Heart left ventricle (tissue), 16 donors: ENCODE measurements around the gene PDGFC. TPM values are rescaled to one million over a fixed set of nuclear protein-coding genes. Genes with fewer than 3 reads are reported as not detected.
A peak's percentile ranks its signal among the peaks of the same experiment; 100 is the strongest.
"Not testable (repeated sequence)": the region's sequence is repeated elsewhere in the genome, so short reads cannot be mapped to it uniquely, and the experiment has no call there.

ENCODE experiments used
- ATAC-seq, 4 donors: fragments of 200-7000 bp; cut with Tn5 transposase; one replicate each; pipeline ENCODE4 v1.9.1; 2020 to 2022; ENCODE audit warnings: moderate library complexity in 4 of 4, mild to moderate bottlenecking in 3 of 4, moderate number of reproducible peaks in 1 of 4
- DNase-seq, 5 donors: peaks; one replicate each; pipeline ENCODE4 v3.0.0-alpha.2; 2020
- H3K27ac ChIP-seq, 12 donors: fragments of 200-600 bp; sonication (generic) in 4 of 12; one replicate each; pipeline versions ENCODE4 v1.5.0 to v1.8.0; 2016 to 2022; ENCODE audit warnings: mild to moderate bottlenecking in 2 of 12
- H3K27me3 ChIP-seq, 9 donors: fragments of 200-600 bp; sonication (generic) in 2 of 9; one replicate each; pipeline versions ENCODE4 v1.5.1 to v1.8.0; 2016 to 2022; ENCODE audit warnings: mild to moderate bottlenecking in 3 of 9
- H3K36me3 ChIP-seq, 9 donors: fragments of 200-600 bp; sonication (generic) in 2 of 9; one replicate each; pipeline versions ENCODE4 v1.5.0 to v1.8.0; 2018 to 2022; ENCODE audit warnings: mild to moderate bottlenecking in 2 of 9
- H3K4me1 ChIP-seq, 12 donors: fragments of 200-600 bp; sonication (generic) in 4 of 12; one replicate each; pipeline versions ENCODE4 v1.5.0 to v1.8.0; 2016 to 2022; ENCODE audit warnings: mild to moderate bottlenecking in 3 of 12
- H3K4me3 ChIP-seq, 12 donors: fragments of 200-600 bp; sonication (generic) in 4 of 12; one replicate each; pipeline versions ENCODE4 v1.5.0 to v1.8.0; 2017 to 2022; ENCODE audit warnings: mild to moderate bottlenecking in 9 of 12, moderate library complexity in 4 of 12
- H3K9me3 ChIP-seq, 12 donors: fragments of 200-600 bp; sonication (generic) in 4 of 12; one replicate each; pipeline versions ENCODE4 v1.5.0 to v1.8.0; 2016 to 2022; ENCODE audit warnings: mild to moderate bottlenecking in 1 of 12
- CTCF ChIP-seq, 12 donors: fragments of 200-600 bp; sonication (generic) in 4 of 12; IDR thresholded peaks; one replicate each; pipeline versions ENCODE4 v1.5.0 to v1.8.0; 2018 to 2022; ENCODE audit warnings: antibody characterized with exemption in 12 of 12, mild to moderate bottlenecking in 5 of 12
- POLR2A ChIP-seq, 2 donors: fragments of 450-650 bp; IDR thresholded peaks; one replicate each; pipeline ENCODE4 v1.6.1; 2017; ENCODE audit warnings: antibody characterized with exemption in 2 of 2, mild to moderate bottlenecking in 2 of 2, moderate library complexity in 2 of 2
- WGBS, 4 donors: extraction: QIAGEN DNeasy Blood & Tissue Kit in 2 of 4; methylation state at CpG; one replicate each; pipeline versions ENCODE4 v1.1.5 to v1.1.7; 2013 to 2018; 5-methylcytosine and 5-hydroxymethylcytosine counted together
- intact Hi-C, 10 donors: fragments of 100-400 bp; cut with DNase I; formaldehyde crosslinking; loops; one replicate each; pipeline versions ENCODE4 v1.11.1 to v1.14.2; 2022
- polyA plus RNA-seq, 2 donors: library from polyadenylated mRNA; stranded (reverse); fragments of 200-250 nt; gene quantifications; one replicate each; pipeline ENCODE4 v1.2.3, GENCODE V29; 2013
- total RNA-seq, 9 donors: library from RNA; depleted of rRNA in 2 of 9; stranded (reverse); fragments of >200 nt in 2 of 9; fragmentation: NEBNext Ultra II Directional in 3 of 9; extraction: Animal tissue kit (Norgen Biotek cat#: 25700) in 3 of 9; gene quantifications; one replicate each; pipeline versions ENCODE4 v1.1.0 to v1.2.4, GENCODE V29; 2016 to 2023
- donor health status: ischemic (EF 13 %, LVEDD 7.1; RV severe dilation, severe dysfunction).
- donor health status: healthy with polysubstance abuse.
- donor health status: DM: no; HTN: yes; CAD: no.
- donor health status: DM: no; HTN: no; CAD: no.
- donor health status: ischemic (EF 25% LVEDD 6.9; RV normal size, moderate dysfunction).
- donor health status: ischemic (EF 25% LVEDD 5.7; RV mildly dilated, moderate dysfunction).
- donor health status: healthy.
- donor health status: DM: yes; HTN: yes; CAD: no.
- donor health status: ischemic (EF 35%, LVEDD 5.7; RV mildly dilated, moderate dysfunction).
- donor health status: nonischemic (EF 11% LVEDD 7.7; RV severe dilation, severe dysfunction).
- donor health status: DM: yes; HTN: yes; CAD: no.
- donor health status: PGD.
- donor health status: ischemic (EF 29% LVEDD 5.4; RV normal size, mild dysfunction).
- donor health status: nonischemic (EF 23%, LVEDD 6.1; RV moderate dilation, normal function).

Gene PDGFC
- total and polyA plus RNA-seq, 11 donors = 2.5 to 29.6 (median 12.2) TPM

- WGBS, 4 donors = 75 to 86% (median 86%) methylated on average over 1 of the region's 1 CpG
- TF ChIP-seq POLR2A (IDR thresholded peaks at IDR 0.05) = no peak
- no peak for TF ChIP-seq CTCF (IDR thresholded peaks at IDR 0.05)
- DNase-seq = no peak
- H3K4me3 ChIP-seq = no peak overlapping the region
- no peak overlapping the region for H3K27ac ChIP-seq
- H3K4me1 ChIP-seq = peaks cover 0 to 9% (median 0%) of the 10 kb centered on the region in 12 donors
- no peaks in the 10 kb centered on the region for H3K27me3 ChIP-seq
- peaks cover 0 to 4% (median 0%) of the 10 kb centered on the region in 12 donors for H3K9me3 ChIP-seq
- no peaks in the 10 kb centered on the region for H3K36me3 ChIP-seq
- intact Hi-C loops = no loop called here
- no peak for ATAC-seq
Observed at GRCh38 chr4:156870131-156870530, 101.5 kb downstream of the PDGFC start.

GRCh38 chr4:156866088-156866487 lies 105.5 kb downstream of the PDGFC start:
- H3K4me3 ChIP-seq, H3K27me3 ChIP-seq, H3K9me3 ChIP-seq, ATAC-seq, H3K27ac ChIP-seq, H3K4me1 ChIP-seq, intact Hi-C loops, H3K36me3 ChIP-seq, DNase-seq: not testable (repeated sequence)
- 89 to 96% (median 94%) methylated on average over 2 of the region's 2 CpGs for WGBS, 4 donors

DNA sequence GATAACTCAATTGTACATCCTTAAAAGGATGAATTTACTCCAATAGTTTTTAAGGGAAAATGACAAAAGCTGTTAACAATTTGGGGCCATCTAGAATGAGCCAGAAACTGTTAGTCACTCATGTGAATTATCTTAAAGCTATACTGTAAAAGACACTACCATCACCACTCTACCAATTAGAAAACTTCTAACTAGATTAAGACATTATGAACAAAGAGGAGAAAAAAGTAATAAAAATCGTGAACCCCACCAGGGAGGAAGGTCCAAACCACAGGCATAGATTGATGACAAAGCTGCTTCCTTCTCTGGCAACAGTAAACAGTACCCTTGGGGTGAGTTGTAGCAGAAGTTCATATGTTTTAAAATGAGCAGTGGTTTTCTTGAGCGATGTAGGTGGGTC lies 106.1 kb downstream of the PDGFC start:
- 70 to 78% (median 74%) methylated on average over 2 of the region's 2 CpGs for WGBS, 4 donors
- TF ChIP-seq CTCF (IDR thresholded peaks at IDR 0.05) (no peak), POLR2A (IDR thresholded peaks at IDR 0.05) (no peak)

DNA sequence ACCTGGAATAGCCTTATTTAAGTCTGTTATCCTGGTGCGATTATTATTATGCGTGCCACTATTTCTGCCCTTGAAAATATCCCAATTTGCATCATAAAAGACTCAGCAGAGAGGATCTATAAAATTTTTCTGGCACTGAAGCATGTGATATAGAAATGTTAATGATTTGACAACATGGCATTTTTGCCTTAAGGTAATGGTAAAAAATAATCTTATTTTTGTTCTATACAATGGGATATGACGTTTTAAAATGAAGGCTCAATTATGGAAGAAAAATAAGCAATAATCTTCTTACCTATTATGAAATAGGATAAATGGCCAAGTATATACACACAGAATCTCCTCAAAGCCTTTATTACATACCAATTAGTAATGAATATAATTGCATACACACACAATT lies 113.5 kb downstream of the PDGFC start:
- TF ChIP-seq POLR2A (IDR thresholded peaks at IDR 0.05) = no peak
- no peak for TF ChIP-seq CTCF (IDR thresholded peaks at IDR 0.05)
- WGBS, 4 donors = 90 to 97% (median 94%) methylated on average over 3 of the region's 3 CpGs

More for the DNA sequence above, 106.1 kb downstream of the PDGFC start:
- Histone ChIP-seq H3K4me1 (peaks cover 0 to 3% (median 0%) of the 10 kb centered on the region in 12 donors), H3K27ac (no peak overlapping the region), H3K36me3 (no peaks in the 10 kb centered on the region), H3K4me3 (no peak overlapping the region), H3K27me3 (no peaks in the 10 kb centered on the region), H3K9me3 (peaks cover 0 to 4% (median 0%) of the 10 kb centered on the region in 12 donors)
- DNase-seq (no peak), ATAC-seq (no peak)
- intact Hi-C loops = no loop called here

GRCh38 chr4:156838761-156839160 lies 132.8 kb downstream of the PDGFC start:
- Histone ChIP-seq H3K9me3 (peaks cover 0 to 37% (median 24%) of the 10 kb centered on the region in 12 donors), H3K27ac (peak overlapping the region in 1 of 12 donors; percentile 67), H3K36me3 (no peaks in the 10 kb centered on the region), H3K4me1 (peaks cover 0 to 10% (median 0%) of the 10 kb centered on the region in 12 donors), H3K4me3 (no peak overlapping the region), H3K27me3 (no peaks in the 10 kb centered on the region)
- 81 to 91% (median 90%) methylated on average over 5 of the region's 5 CpGs for WGBS, 4 donors
- ATAC-seq (no peak), DNase-seq (no peak)
- intact Hi-C loops = no loop called here
- TF ChIP-seq POLR2A (IDR thresholded peaks at IDR 0.05) = no peak

More for the DNA sequence above, 113.5 kb downstream of the PDGFC start:
- DNase-seq (no peak), ATAC-seq (no peak)
- intact Hi-C loops = no loop called here
- no peak overlapping the region for H3K4me3 ChIP-seq
- no peaks in the 10 kb centered on the region for H3K36me3 ChIP-seq
- H3K4me1 ChIP-seq = no peaks in the 10 kb centered on the region
- no peaks in the 10 kb centered on the region for H3K27me3 ChIP-seq
- no peak overlapping the region for H3K27ac ChIP-seq
- H3K9me3 ChIP-seq = no peaks in the 10 kb centered on the region
